Ishikawa (cell line): ENCODE measurements around the gene OR6S1.

ENCODE experiments used
- EGR1 ChIP-seq: IDR thresholded peaks from 2 replicates; pipeline ENCODE4 v1.6.1; 2012
- EP300 ChIP-seq: IDR thresholded peaks from 2 replicates; pipeline ENCODE4 v1.6.1; 2012; ENCODE audit warnings: borderline replicate concordance
- TAF1 ChIP-seq: IDR thresholded peaks from 2 replicates; pipeline ENCODE4 v1.6.1; 2012; ENCODE audit warnings: low read depth, mild to moderate bottlenecking
- YY1 ChIP-seq: IDR thresholded peaks from 2 replicates; pipeline ENCODE4 v1.6.1; 2012; ENCODE audit warnings: low read depth
- TF ChIP-seq, protein P1 (sequence below): IDR thresholded peaks from 2 replicates; pipeline ENCODE4 v1.6.1; 2012

DNA sequence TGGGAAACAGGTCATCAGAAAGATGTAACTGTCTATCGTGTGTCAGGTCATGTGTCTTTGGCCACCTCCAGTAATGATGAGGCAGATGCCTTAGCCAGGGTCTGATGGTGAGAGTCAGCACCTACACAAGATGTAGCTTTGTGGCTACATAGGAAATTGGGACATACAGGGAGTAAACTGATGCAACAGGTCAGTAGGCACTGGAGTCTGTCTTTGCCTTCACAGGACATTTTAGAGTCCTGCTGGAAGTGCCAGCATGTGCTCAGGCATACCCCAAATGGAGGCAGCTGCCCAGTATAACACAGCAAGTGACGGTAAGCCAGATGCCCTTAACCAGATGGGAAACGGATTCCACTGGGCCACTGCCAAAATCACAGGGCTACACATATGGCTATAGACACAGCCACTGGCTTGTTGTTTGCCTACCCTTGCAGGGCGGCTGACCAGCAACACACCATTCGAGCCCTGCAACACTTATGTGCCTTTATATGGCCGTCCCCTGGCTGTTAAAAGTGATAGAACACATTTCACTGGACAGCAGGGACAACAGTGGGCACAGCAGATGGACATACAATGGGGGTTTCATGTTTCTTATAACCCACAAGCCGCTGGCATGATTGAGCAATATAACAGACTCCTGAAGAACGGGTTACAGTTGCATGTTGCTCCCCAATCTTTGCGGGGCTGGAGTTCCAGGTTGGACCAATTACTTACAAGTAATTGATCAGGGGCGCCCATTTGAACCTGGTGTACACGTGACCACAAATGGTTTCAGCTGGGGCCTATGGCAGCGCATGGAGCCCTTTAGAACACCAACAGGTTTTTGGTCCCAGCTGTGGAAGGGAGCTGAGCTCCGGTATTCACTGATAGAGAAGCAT, 37.4 kb downstream of the OR6S1 start:
- TF ChIP-seq, protein P1, sequence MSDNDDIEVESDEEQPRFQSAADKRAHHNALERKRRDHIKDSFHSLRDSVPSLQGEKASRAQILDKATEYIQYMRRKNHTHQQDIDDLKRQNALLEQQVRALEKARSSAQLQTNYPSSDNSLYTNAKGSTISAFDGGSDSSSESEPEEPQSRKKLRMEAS = no peak
- TF ChIP-seq EGR1 (no peak), EP300 (no peak), YY1 (no peak), TAF1 (no peak)
